Stimulated activated CD4-positive, alpha-beta T cell treated with anti-CD3 and anti-CD28 coated beads, Interleukin-1b, Interleukin-23, amount 100 ng/mL, for 48 hours (primary cell): ENCODE measurements around the gene WWOX.

Experiments
- DNase-seq: peaks from one replicate; pipeline ENCODE4 v3.0.0-alpha.2; 2020

WWOX gene

DNA sequence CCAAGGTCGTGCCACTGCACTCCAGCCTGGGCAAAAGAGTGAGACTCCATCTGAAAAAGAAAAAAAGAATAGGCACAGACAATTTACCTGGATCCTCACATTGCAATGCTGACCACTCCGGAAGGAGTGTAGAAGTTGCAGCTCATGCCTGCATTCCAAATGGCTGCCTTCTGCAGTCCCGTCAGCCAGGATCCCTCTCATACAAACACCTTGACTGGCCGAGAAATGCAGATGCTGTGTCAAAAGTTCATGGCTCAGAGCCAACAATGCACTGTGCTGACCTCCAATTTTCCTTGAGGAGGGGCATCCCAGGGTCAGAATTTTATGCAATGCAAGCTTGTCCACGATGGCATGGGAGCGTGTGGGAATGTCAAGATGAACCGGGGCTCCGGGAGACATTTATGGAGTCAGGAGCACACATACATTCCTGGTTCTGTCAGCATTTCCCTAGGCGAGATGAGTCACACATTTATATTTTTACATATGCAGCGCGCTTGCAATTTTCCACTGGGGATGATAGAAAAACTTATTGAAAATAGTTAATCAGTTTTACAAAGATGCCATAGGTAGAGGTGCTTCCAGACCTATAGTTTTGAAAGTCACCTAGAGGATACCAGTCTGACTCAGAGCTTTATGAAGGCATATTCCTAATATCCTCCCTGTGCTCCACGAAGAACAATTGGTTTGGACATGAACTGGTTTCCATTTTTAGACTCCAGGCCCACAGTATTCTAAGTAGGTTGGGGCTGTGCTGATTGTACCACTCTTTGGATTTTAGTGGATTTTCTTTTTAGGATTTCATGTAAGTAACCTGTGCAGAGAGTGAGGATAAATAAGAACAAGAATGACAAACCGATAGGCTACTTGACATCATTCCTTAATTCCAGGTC is 886.5 kb downstream of the WWOX start:
- DNase-seq = no peak

DNA sequence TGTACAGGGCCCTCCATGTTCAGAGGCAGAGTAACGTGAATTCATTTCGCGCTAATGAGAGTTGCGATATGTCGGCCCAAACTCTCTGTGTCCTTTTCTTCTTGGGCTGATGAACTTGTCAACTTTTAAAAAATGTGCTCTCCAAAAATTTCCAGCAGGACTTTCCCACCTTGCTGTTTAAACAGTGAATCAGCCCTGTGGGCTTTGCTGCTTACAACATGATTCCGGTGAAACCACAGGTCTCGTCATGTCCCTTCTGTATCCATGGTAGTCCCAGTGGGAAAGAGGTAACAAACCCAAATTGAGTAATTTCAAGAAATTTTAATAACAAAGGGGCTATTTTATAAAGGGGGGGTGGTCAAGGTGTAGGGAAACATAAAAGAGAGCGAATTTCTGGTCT is 888.2 kb downstream of the WWOX start:
- DNase-seq = no peak

- DNase-seq = no peak
Observed at GRCh38 chr16:78988361-78988969, 889.0 kb downstream of the WWOX start.

DNA sequence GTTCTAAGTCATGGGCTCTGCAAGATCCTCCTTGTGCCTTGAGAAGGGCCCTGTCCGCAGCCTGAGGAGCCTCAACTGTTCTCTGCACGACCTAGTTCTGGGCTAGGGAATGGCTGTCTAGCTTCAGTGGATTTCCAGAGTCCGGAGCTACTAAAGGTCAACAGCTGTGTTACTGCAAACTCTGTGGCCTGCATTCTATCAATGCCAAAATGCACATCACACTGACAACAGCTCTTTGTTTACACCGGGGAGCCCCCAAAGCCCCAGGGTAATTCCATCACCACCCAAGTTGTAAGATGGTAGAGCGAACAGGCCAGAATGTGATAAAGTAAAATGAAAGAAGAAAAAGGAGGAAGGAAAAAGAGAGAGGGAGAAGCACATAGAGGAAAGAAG is 890.9 kb downstream of the WWOX start:
- no peak for DNase-seq

DNA sequence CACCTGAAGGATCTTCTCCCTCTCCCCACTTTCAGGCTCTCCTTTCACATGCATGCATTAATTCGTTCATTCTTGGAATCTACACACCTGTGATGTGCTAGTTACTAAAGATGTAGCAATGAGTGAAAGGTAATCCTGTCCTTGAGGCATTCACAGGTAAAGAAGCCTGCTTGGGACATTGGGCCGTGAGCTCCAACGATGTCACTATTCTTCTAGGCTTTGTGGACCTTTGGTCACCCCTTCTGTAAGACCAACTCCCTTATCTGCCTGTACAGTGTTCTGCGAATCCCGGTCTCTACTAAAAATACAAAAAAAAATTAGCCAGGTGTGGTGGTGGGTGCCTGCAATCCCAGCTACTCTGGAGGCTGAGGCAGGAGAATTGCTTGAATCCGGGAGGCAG is 892.5 kb downstream of the WWOX start:
- DNase-seq = no peak

GRCh38 chr16:78993346-78993745 is 893.9 kb downstream of the WWOX start:
- DNase-seq = no peak

DNA sequence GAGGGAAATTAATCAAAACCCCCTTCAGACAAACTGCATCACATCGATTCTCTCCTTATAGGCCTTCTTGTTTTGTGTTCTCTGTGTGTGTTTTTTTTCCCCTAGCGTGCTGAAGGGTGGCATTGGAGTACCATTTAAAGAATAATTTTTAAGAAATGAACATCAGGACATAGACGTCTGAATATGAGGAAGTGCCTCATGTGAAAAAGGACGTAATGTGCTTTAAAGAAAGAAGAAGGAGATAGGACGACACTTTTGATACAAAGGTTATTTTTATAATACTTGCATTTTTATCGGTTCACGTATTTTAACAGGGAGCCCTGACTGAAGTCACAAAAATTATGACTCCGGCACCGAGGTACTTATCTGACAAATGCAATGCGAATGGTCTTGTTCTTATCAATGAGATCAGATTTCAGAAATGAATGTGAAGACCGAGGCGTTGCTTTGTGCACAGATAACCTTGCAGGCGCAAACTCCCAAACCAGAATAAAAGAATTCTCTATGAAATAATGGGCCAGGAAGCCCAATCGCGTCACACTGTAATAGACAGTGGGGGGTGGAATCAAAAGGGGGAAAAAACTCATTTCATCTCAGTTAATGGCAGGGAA is 894.8 kb downstream of the WWOX start:
- DNase-seq = no peak

- DNase-seq = no peak
Observed at GRCh38 chr16:78995441-78995840, 896.0 kb downstream of the WWOX start.

DNA sequence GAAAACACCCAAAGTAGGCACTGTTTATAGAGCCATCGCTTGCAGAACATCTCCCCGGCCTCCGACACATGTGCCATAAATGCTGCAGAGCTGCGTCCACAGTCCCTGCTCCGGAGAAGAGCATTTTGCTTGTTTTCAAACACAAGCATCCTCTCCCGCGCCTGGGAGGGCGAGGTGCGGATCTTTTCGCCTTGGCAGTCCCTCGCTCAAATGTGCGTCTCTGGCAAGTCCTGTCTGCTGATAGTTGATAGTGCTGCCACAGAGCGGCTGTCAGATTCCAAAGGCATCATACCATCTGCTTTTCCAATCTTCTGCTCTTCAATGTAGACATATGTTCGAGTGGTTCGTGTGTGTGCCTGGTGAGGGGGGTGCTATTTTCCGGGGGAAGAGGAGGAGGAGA is 897.3 kb downstream of the WWOX start:
- no peak for DNase-seq

DNA sequence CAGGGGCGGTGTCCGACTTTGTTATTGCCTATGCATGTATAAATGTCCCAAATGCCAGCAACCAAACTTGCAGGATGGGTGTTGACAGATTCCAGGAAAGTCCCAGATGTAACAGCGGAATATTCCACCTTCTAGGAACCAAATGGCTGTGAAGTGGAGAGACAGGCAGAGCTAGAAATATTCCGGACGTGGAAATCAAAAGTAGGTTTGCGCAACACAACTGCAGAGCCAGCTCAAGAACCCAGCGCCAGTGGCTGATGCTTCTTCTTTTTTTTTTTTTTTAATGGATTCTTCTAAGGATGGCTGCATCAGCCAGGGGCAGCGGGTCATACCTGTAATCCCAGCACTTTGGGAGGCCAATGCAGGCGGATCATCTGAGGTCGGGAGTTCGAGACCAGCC is 899.4 kb downstream of the WWOX start:
- no peak for DNase-seq

DNA sequence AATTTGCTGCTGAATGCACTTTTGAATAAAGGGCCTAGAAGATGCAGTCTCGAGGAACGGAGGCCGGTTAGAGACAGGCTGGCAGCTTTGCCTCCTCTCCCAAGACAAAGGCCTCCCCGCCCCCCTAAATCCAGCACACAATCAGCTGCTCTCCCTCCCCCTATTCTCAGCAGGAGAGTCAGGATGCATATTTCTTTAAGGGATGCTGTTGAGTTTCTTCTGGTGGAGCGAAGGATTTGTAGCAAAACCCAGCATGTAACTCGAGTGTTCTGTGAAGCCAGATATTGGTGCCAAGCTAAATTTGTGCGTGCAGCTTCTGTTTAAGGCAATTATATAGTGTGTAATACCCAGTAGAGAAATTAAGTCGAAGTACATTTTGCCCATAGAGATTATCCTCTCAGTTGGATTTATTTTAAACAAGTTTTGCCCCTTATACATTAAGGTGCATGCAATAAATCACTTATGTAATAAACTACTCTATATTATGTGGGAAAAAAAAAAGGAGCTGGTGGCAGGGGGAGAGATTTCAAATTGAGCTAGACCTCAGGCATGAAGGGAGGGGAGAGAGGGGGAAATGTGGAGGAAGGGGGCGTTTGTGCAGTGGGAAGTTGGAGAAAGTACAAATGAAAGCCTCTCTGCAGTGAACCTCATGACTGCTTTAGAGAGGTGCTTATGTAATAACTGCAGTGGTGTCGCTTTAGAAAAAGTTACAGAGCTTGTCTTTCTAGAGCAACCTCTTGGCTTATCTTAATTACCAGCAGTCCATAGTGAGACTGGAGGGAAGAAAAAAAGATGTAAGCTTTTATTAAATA is 901.9 kb downstream of the WWOX start:
- DNase-seq = no peak

DNA sequence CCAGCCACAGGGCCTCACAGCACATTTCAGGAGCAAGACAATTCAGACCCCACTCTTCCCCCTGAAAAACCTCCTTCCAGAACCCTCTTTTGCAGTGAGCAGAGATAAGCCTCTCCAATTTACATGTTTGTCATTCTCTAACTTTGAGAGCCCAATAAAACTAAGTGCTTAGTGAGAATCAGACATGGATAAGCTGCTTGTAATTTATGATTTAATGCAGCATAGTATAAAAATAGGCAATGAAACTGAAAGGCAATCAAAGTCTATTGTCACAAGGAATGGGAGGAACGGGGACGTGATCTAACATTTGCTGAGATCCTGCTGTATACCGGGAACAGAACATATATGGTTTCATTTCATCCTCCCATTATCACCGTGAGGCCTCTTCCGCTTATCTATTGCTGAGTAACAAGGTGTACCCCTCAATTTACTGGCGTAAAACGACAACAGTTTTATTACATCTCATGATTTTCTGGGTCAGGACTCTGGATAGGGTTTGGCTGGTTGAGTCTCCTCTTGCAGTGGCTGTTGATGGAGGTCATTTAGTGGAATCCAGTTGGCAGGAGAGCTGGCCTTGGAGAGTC is 903.7 kb downstream of the WWOX start:
- no peak for DNase-seq

GRCh38 chr16:79004309-79004708 is 904.9 kb downstream of the WWOX start:
- DNase-seq = no peak

GRCh38 chr16:79005096-79005495 is 905.6 kb downstream of the WWOX start:
- DNase-seq = no peak

- no peak for DNase-seq
Observed at GRCh38 chr16:79006206-79006605, 906.8 kb downstream of the WWOX start.

DNA sequence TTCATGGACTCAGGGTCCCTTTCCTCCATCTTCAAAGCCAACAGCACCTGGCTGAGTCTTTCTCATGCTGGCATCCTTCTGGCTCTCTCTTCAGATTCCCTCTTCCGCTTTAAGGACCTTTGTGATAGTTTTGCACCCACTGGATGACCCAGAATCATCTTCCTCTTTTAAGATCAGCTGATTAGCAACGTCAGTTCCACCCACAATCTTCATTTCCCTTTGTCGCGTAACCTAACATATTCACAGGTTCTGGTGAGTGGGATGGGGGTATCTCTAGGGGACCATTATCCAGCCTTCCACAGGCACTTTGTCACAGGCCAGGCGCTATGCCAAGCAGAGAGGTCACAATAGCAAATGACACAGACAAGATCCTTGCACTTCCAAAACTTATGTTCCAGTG is 907.3 kb downstream of the WWOX start:
- DNase-seq = peak; percentile 16

DNA sequence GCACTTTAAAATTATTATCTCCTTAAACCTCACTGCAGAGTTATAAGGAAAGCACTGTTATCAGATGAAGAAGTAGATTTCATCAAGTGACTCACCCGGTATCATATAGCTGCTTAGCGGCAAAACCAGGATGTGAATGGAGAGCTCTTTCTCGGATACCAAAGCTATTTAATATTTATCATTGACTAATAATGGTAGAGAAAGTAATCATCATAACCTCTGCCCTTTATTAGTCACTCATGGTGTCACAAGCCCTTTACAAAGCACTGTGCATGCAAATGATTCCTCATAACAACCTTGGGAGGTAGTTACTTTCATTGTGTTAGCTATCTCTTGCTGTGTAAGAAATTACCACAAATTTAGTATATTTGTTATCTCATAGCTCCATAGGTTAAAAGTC is 908.2 kb downstream of the WWOX start:
- peak; percentile 21 for DNase-seq

DNA sequence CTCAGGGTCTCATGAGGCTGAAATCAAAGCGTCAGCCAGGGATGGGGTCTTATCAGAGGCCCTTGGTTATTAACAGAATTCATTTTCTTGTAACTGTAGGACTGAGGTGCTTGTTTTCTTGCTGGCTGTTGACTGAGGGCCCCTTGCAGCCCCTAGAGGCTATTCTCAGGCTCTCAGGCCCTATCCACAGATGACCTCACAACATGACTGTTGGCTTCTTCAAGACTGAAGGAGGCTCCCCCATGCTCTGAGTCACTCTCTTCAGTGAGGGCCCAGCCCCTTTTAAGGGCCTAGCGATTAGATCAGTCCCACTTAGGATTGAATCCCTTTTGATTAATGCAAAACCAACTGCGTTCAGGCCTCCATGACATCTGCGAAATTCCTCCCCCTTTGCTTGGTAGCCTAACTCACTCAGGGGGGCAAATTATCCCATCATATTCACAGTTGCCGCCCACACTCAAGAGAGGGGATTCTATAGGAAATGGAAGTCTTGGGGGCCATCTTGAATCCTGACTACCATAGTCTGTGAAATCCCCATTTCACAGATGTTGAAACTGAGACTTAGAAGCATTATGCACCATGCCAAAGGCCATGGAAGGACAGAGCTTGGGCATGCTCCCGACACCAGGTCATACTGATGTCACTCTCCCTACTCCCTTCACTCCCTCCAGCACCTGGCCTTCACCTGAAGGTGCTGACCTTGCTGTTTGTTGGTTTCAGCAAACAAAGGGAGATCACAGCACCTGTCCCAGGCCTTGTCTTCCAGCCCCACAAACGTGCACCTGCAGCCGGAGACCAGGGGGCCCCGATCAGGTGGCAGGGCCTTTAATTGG is 908.8 kb downstream of the WWOX start:
- peak; percentile 66 for DNase-seq

DNA sequence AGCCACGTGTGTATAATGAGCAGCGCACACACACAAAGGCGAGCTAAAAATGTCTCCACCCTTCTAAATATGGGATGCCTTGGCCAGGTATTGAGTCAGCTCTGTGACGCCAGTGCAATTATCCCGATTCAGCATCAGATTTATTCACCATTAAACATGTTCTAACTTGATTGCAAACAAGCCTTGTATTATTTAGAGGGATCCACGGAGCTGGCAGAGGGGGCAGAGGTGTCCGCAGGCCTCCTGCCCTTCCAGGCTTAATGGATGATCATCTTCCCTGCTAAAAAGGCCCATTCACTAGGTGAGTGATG is 909.4 kb downstream of the WWOX start:
- DNase-seq = no peak

- DNase-seq = no peak
Observed at GRCh38 chr16:79009896-79010295, 910.4 kb downstream of the WWOX start.

GRCh38 chr16:79011282-79011681 is 911.8 kb downstream of the WWOX start:
- no peak for DNase-seq
